ENCODE data around the gene MROH7.

Gene MROH7

DNA sequence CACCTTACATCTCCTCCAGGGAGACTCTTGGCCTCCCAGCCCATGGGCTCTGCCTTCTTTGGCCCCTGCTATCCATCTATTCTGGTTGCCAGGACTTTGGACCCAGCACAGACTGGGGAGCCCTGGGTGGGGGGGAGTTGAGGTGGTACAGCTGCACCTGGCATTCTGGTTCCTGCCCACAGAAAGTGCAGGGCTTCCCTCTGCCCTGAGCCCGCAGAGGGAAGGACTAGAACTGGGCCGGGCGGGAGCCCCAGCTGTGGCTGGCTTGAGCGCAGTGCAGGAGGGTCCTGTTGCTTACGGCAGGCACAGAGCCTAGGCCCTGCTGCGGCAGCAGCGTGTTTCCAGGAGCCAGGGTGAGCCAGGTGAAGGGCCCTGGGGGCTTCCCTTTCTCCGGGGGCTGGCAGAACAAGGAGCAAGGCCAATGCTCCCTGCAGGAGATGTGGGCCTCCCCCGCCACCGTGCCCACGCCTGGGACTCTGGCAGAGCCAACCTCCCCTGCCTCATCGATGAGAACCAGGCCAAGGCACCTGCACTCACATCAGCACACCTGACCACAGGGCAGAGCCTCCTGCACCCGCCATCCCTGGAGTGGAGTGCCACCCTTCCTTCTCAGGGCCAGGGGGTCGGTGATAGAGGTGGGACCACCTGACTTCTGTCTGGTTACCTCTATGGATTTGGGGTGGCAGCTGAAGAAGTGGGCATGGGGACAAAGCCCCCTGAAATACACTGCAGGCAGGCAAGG, 106.7 kb downstream of the MROH7 start:
- no peaks in the 10 kb centered on the region for H4K20me1 ChIP-seq (ENCODE audit: insufficient read depth, low read length, poor library complexity, severe bottlenecking)
- peaks cover 10% of the 10 kb centered on the region; the same call in 1 of the 2 replicates for H3K36me3 ChIP-seq (ENCODE audit: insufficient read depth, low read length)

GRCh38 chr1:54750596-54750995, 109.0 kb downstream of the MROH7 start:
- Histone ChIP-seq H3K79me2 (ENCODE audit: insufficient read depth, low read length) (no peaks in the 10 kb centered on the region), H3K4me3 (ENCODE audit: low read length, poor library complexity, severe bottlenecking) (no peak overlapping the region), H3K27me3 (ENCODE audit: insufficient read depth, low read length, poor library complexity, severe bottlenecking) (no peaks in the 10 kb centered on the region), H3K4me1 (ENCODE audit: insufficient read depth, low read length, poor library complexity, severe bottlenecking) (no peaks in the 10 kb centered on the region), H3K9me2 (replicated peaks; ENCODE audit: low read depth, low read length) (no peaks in the 10 kb centered on the region), H3F3A (ENCODE audit: low read depth) (no peaks in the 10 kb centered on the region), H4K20me1 (ENCODE audit: insufficient read depth, low read length, poor library complexity, severe bottlenecking) (no peaks in the 10 kb centered on the region), H3K36me3 (ENCODE audit: insufficient read depth, low read length) (no peaks in the 10 kb centered on the region), H3K4me2 (ENCODE audit: low read depth, low read length, poor library complexity, severe bottlenecking) (no peak overlapping the region), H3K9me3 (ENCODE audit: insufficient read depth, low read depth, low read length) (no peaks in the 10 kb centered on the region), H3K9ac (ENCODE audit: low read depth, low read length, poor library complexity, severe bottlenecking) (no peak overlapping the region), H2AFZ (ENCODE audit: low read length) (no peak overlapping the region)
- no peak for TF ChIP-seq CTCF (conservative IDR thresholded peaks at IDR 0.05; ENCODE audit: low read length)
- TF ChIP-seq EZH2phosphoT487 (IDR thresholded peaks at IDR 0.05; ENCODE audit: borderline replicate concordance) = no peak

More for the DNA sequence above, 106.7 kb downstream of the MROH7 start:
- TF ChIP-seq CTCF (conservative IDR thresholded peaks at IDR 0.05; ENCODE audit: low read length) (no peak), EZH2phosphoT487 (IDR thresholded peaks at IDR 0.05; ENCODE audit: borderline replicate concordance) (no peak)
- no peak overlapping the region for H2AFZ ChIP-seq (ENCODE audit: low read length)
- H3K4me3 ChIP-seq (ENCODE audit: low read length, poor library complexity, severe bottlenecking) = no peak overlapping the region
- H3K79me2 ChIP-seq (ENCODE audit: insufficient read depth, low read length) = no peaks in the 10 kb centered on the region
- H3K9me3 ChIP-seq (ENCODE audit: insufficient read depth, low read depth, low read length) = no peaks in the 10 kb centered on the region
- H3K4me1 ChIP-seq (ENCODE audit: insufficient read depth, low read length, poor library complexity, severe bottlenecking) = no peaks in the 10 kb centered on the region
- no peaks in the 10 kb centered on the region for H3K9me2 ChIP-seq (replicated peaks; ENCODE audit: low read depth, low read length)
- H3K27me3 ChIP-seq (ENCODE audit: insufficient read depth, low read length, poor library complexity, severe bottlenecking) = no peaks in the 10 kb centered on the region
- H3K4me2 ChIP-seq (ENCODE audit: low read depth, low read length, poor library complexity, severe bottlenecking) = no peak overlapping the region
- no peaks in the 10 kb centered on the region for H3F3A ChIP-seq (ENCODE audit: low read depth)
- no peak overlapping the region for H3K9ac ChIP-seq (ENCODE audit: low read depth, low read length, poor library complexity, severe bottlenecking)

DNA sequence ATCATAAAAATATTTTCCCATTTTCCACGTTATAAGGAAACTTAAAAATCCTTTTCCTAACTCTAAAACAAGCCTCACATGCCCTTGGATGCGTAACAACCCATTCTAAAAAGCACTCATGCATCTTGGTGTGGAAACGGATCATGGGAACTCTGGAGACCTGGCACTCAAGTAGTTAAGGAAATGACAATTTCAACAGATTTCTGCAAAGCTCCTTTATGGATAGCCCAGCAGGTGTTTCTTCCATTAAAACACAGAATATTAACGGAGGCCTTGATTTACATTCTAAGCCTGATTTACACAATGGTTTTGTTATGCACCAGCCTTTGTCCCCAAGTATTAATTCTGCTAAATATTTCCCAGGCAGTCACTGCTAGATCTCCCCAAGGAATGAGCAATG, 109.8 kb downstream of the MROH7 start:
- H3K27me3 ChIP-seq (ENCODE audit: insufficient read depth, low read length, poor library complexity, severe bottlenecking) = no peaks in the 10 kb centered on the region
- H3K9me2 ChIP-seq (replicated peaks; ENCODE audit: low read depth, low read length) = no peaks in the 10 kb centered on the region
- H3K4me3 ChIP-seq (ENCODE audit: low read length, poor library complexity, severe bottlenecking) = no peak overlapping the region
- H3F3A ChIP-seq (ENCODE audit: low read depth) = no peaks in the 10 kb centered on the region
- H2AFZ ChIP-seq (ENCODE audit: low read length) = no peak overlapping the region
- H3K9ac ChIP-seq (ENCODE audit: low read depth, low read length, poor library complexity, severe bottlenecking) = no peak overlapping the region
- TF ChIP-seq CTCF (conservative IDR thresholded peaks at IDR 0.05; ENCODE audit: low read length) (no peak), EZH2phosphoT487 (IDR thresholded peaks at IDR 0.05; ENCODE audit: borderline replicate concordance) (no peak)
- H3K36me3 ChIP-seq (ENCODE audit: insufficient read depth, low read length) = no peaks in the 10 kb centered on the region
- no peaks in the 10 kb centered on the region for H3K4me1 ChIP-seq (ENCODE audit: insufficient read depth, low read length, poor library complexity, severe bottlenecking)
- no peak overlapping the region for H3K4me2 ChIP-seq (ENCODE audit: low read depth, low read length, poor library complexity, severe bottlenecking)
- H3K79me2 ChIP-seq (ENCODE audit: insufficient read depth, low read length) = no peaks in the 10 kb centered on the region
- no peaks in the 10 kb centered on the region for H4K20me1 ChIP-seq (ENCODE audit: insufficient read depth, low read length, poor library complexity, severe bottlenecking)
- no peaks in the 10 kb centered on the region for H3K9me3 ChIP-seq (ENCODE audit: insufficient read depth, low read depth, low read length)
